ENCODE results near the gene DNASE1.

The DNASE1 gene

DNA sequence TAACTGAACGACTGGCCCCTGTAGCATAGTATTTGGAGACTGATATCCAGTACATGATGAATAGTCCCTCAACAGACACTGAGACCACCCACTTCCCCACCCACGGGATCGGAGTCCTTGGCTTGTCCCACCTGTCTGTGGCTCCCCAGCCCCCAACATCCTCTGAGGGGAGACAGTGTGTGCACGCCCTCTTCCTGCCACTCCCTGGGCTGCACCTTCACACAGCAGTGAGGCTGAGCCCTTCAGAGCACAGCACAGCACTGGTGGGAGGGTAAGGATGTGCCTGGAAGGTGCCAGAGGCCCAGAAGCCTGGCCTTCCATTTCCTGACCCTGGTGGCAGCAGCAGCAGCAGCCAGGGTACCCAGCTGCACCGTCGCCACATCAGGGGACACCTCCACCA is 11.0 kb downstream of the DNASE1 start:
- Histone ChIP-seq H2BK5ac (ENCODE audit: low read depth, low read length, poor library complexity) (no peak overlapping the region), H3K9me3 (ENCODE audit: insufficient read depth, low read depth, low read length) (peaks cover 3% of the 10 kb centered on the region), H3K27me3 (ENCODE audit: insufficient read depth, low read length) (no peaks in the 10 kb centered on the region), H3K4me2 (ENCODE audit: low read length) (no peak overlapping the region), H4K91ac (ENCODE audit: low read depth, low read length) (no peak overlapping the region), H3K36me3 (ENCODE audit: control insufficient read depth in 1 of 2, insufficient read depth in 2 of 2, low read length in 2 of 2) (peaks cover 52 to 63% of the 10 kb centered on the region in 2 experiments), H3K23ac (ENCODE audit: low read length) (no peak overlapping the region), H3K4me3 (ENCODE audit: low read depth, low read length) (no peak overlapping the region), H3K18ac (ENCODE audit: low read length) (no peak overlapping the region), H3K79me1 (ENCODE audit: low read length) (no peaks in the 10 kb centered on the region), H4K12ac (ENCODE audit: low read depth, low read length) (no peak overlapping the region), H2AK5ac (ENCODE audit: low read length) (no peak overlapping the region), H3K4ac (ENCODE audit: low read depth, low read length) (no peak overlapping the region), H3K27ac (ENCODE audit: low read depth, low read length) (no peak overlapping the region), H2BK12ac (ENCODE audit: low read length) (no peak overlapping the region), H3K79me2 (ENCODE audit: control insufficient read depth, insufficient read depth, low read length, poor library complexity) (no peaks in the 10 kb centered on the region), H2BK120ac (ENCODE audit: insufficient read depth, low read length, poor library complexity) (no peak overlapping the region), H4K8ac (ENCODE audit: low read depth, low read length) (no peak overlapping the region), H3K4me1 (ENCODE audit: control insufficient read depth in 1 of 2, insufficient read depth in 2 of 2, low read length in 2 of 2) (no peaks in the 10 kb centered on the region), H3K14ac (ENCODE audit: low read length) (no peak overlapping the region), H3K9ac (ENCODE audit: low read length) (no peak overlapping the region), H2AFZ (ENCODE audit: insufficient read depth, low read length, poor library complexity) (no peak overlapping the region)
- no peak for DNase-seq
- no CpG with 5 or more reads among the region's 6 CpGs for WGBS (ENCODE audit: extremely low coverage, insufficient coverage, insufficient read length)

DNA sequence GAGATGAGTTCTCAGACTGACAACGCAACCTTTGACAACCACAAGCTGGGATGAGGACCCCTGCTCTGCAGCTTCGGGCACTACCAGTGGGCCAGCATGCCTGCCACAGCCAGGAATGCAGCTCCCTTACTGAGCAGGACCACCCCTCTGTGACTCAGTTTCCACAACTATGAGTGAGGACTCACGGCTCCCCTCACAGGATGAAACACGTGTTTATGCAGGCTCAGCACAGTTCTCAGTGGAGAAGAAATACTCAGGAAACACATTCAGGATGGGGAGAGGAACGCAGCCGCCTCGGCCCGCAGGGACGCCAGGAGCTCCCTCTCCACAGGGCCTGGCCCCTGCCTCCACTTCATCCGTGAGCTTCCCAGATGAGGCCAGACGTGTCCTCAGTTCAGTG is 14.1 kb downstream of the DNASE1 start:
- H3K36me3 ChIP-seq (ENCODE audit: control insufficient read depth in 1 of 2, insufficient read depth in 2 of 2, low read length in 2 of 2), result peaks cover 44 to 52% of the 10 kb centered on the region in 2 experiments
- H2BK12ac ChIP-seq (ENCODE audit: low read length), result no peak overlapping the region
- no peak overlapping the region for H2AFZ ChIP-seq (ENCODE audit: insufficient read depth, low read length, poor library complexity)
- H4K12ac ChIP-seq (ENCODE audit: low read depth, low read length), result no peak overlapping the region
- H3K79me1 ChIP-seq (ENCODE audit: low read length), result no peaks in the 10 kb centered on the region
- no peak overlapping the region for H2BK5ac ChIP-seq (ENCODE audit: low read depth, low read length, poor library complexity)
- no peak overlapping the region for H3K14ac ChIP-seq (ENCODE audit: low read length)
- H4K8ac ChIP-seq (ENCODE audit: low read depth, low read length), result no peak overlapping the region
- no peak overlapping the region for H3K23ac ChIP-seq (ENCODE audit: low read length)
- H4K91ac ChIP-seq (ENCODE audit: low read depth, low read length), result no peak overlapping the region
- no peak overlapping the region for H3K4me2 ChIP-seq (ENCODE audit: low read length)
- no peak overlapping the region for H3K18ac ChIP-seq (ENCODE audit: low read length)
- no peak overlapping the region for H2BK120ac ChIP-seq (ENCODE audit: insufficient read depth, low read length, poor library complexity)
- no peak overlapping the region for H3K27ac ChIP-seq (ENCODE audit: low read depth, low read length)
- DNase-seq, result no peak
- H3K9me3 ChIP-seq (ENCODE audit: insufficient read depth, low read depth, low read length), result peaks cover 5% of the 10 kb centered on the region
- no peak overlapping the region for H3K9ac ChIP-seq (ENCODE audit: low read length)
- H3K79me2 ChIP-seq (ENCODE audit: control insufficient read depth, insufficient read depth, low read length, poor library complexity), result no peaks in the 10 kb centered on the region
- no peaks in the 10 kb centered on the region for H3K4me1 ChIP-seq (ENCODE audit: control insufficient read depth in 1 of 2, insufficient read depth in 2 of 2, low read length in 2 of 2)
- no peak overlapping the region for H3K4ac ChIP-seq (ENCODE audit: low read depth, low read length)
- H3K4me3 ChIP-seq (ENCODE audit: low read depth, low read length), result no peak overlapping the region
- no peak overlapping the region for H2AK5ac ChIP-seq (ENCODE audit: low read length)
- H3K27me3 ChIP-seq (ENCODE audit: insufficient read depth, low read length), result no peaks in the 10 kb centered on the region
- WGBS (ENCODE audit: extremely low coverage, insufficient coverage, insufficient read length), result no CpG with 5 or more reads among the region's 11 CpGs

DNA sequence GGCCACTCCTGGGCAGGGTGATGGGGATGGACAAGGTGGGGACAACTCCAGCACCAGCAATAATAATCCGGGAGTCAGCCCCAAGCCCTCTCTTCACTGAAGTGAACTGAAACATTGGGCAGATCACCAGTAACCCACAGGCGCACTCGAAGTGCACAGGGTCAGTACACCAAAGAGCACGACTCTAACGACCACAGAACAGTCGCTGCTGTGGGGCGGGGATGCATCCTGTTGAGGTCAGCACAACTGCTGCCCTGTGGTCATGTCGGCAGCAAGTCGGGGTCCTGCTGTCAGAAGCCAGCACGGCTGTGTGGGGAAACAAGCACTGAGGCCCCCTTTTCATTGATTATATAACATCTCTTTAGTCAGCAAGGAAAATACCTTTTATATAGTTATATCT is 14.6 kb downstream of the DNASE1 start:
- Histone ChIP-seq H2BK12ac (ENCODE audit: low read length) (no peak overlapping the region), H4K91ac (ENCODE audit: low read depth, low read length) (no peak overlapping the region), H4K12ac (ENCODE audit: low read depth, low read length) (no peak overlapping the region), H3K4ac (ENCODE audit: low read depth, low read length) (no peak overlapping the region), H2AFZ (ENCODE audit: insufficient read depth, low read length, poor library complexity) (no peak overlapping the region), H3K23ac (ENCODE audit: low read length) (no peak overlapping the region), H3K79me2 (ENCODE audit: control insufficient read depth, insufficient read depth, low read length, poor library complexity) (no peaks in the 10 kb centered on the region), H3K4me2 (ENCODE audit: low read length) (no peak overlapping the region), H3K79me1 (ENCODE audit: low read length) (no peaks in the 10 kb centered on the region), H3K9ac (ENCODE audit: low read length) (no peak overlapping the region), H3K27me3 (ENCODE audit: insufficient read depth, low read length) (no peaks in the 10 kb centered on the region), H3K36me3 (ENCODE audit: control insufficient read depth in 1 of 2, insufficient read depth in 2 of 2, low read length in 2 of 2) (peaks cover 45 to 53% of the 10 kb centered on the region in 2 experiments), H3K4me1 (ENCODE audit: control insufficient read depth in 1 of 2, insufficient read depth in 2 of 2, low read length in 2 of 2) (no peaks in the 10 kb centered on the region), H3K18ac (ENCODE audit: low read length) (no peak overlapping the region), H3K27ac (ENCODE audit: low read depth, low read length) (no peak overlapping the region), H4K8ac (ENCODE audit: low read depth, low read length) (no peak overlapping the region), H3K14ac (ENCODE audit: low read length) (no peak overlapping the region), H2BK120ac (ENCODE audit: insufficient read depth, low read length, poor library complexity) (no peak overlapping the region), H2BK5ac (ENCODE audit: low read depth, low read length, poor library complexity) (no peak overlapping the region), H3K4me3 (ENCODE audit: low read depth, low read length) (no peak overlapping the region), H2AK5ac (ENCODE audit: low read length) (no peak overlapping the region), H3K9me3 (ENCODE audit: insufficient read depth, low read depth, low read length) (peaks cover 5% of the 10 kb centered on the region)
- DNase-seq, result no peak
- no CpG with 5 or more reads among the region's 10 CpGs for WGBS (ENCODE audit: extremely low coverage, insufficient coverage, insufficient read length)

DNA sequence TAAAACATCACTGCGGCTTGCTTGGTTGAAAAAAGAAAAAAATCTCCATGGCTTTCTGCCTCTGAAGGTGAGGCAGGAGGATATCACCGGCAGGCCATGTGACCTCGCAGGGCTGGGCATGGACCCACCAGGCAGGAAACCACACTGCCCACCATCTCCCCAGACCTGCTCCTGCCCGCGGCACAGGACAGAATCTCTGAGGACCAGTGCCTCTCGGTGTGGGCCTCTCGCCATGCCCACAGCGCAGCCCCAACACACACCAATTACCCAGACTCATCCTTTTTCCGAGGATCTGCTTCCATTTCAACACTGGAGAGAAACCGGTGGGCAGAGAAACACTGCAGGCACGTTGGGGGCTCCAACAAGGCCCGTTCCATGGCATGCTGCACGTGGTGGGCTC is 16.2 kb downstream of the DNASE1 start:
- Histone ChIP-seq H3K9me3 (ENCODE audit: insufficient read depth, low read depth, low read length) (peaks cover 5% of the 10 kb centered on the region), H3K79me1 (ENCODE audit: low read length) (no peaks in the 10 kb centered on the region), H3K4me2 (ENCODE audit: low read length) (no peak overlapping the region), H3K4me3 (ENCODE audit: low read depth, low read length) (no peak overlapping the region), H3K36me3 (ENCODE audit: control insufficient read depth in 1 of 2, insufficient read depth in 2 of 2, low read length in 2 of 2) (peaks cover 50 to 55% of the 10 kb centered on the region in 2 experiments), H3K18ac (ENCODE audit: low read length) (no peak overlapping the region), H3K27me3 (ENCODE audit: insufficient read depth, low read length) (no peaks in the 10 kb centered on the region), H2BK12ac (ENCODE audit: low read length) (no peak overlapping the region), H4K12ac (ENCODE audit: low read depth, low read length) (no peak overlapping the region), H3K9ac (ENCODE audit: low read length) (no peak overlapping the region), H4K8ac (ENCODE audit: low read depth, low read length) (no peak overlapping the region), H3K4me1 (ENCODE audit: control insufficient read depth in 1 of 2, insufficient read depth in 2 of 2, low read length in 2 of 2) (no peaks in the 10 kb centered on the region), H4K91ac (ENCODE audit: low read depth, low read length) (no peak overlapping the region), H3K14ac (ENCODE audit: low read length) (no peak overlapping the region), H3K4ac (ENCODE audit: low read depth, low read length) (no peak overlapping the region), H2BK5ac (ENCODE audit: low read depth, low read length, poor library complexity) (no peak overlapping the region), H3K79me2 (ENCODE audit: control insufficient read depth, insufficient read depth, low read length, poor library complexity) (no peaks in the 10 kb centered on the region), H2BK120ac (ENCODE audit: insufficient read depth, low read length, poor library complexity) (no peak overlapping the region), H3K27ac (ENCODE audit: low read depth, low read length) (no peak overlapping the region), H2AFZ (ENCODE audit: insufficient read depth, low read length, poor library complexity) (no peak overlapping the region), H2AK5ac (ENCODE audit: low read length) (no peak overlapping the region), H3K23ac (ENCODE audit: low read length) (no peak overlapping the region)
- no CpG with 5 or more reads among the region's 13 CpGs for WGBS (ENCODE audit: extremely low coverage, insufficient coverage, insufficient read length)
- no peak for DNase-seq

All from trophoblast cell (in vitro differentiated cells and primary cell).